Mammary epithelial cell (primary cell): ENCODE measurements around the gene KIF26B.

ENCODE experiments used
- EZH2 ChIP-seq: IDR thresholded peaks from 2 replicates; pipeline ENCODE4 v1.6.1; 2012; ENCODE audit warnings: low read length, inconsistent platforms, borderline replicate concordance
- TF ChIP-seq, protein P1 (sequence below), 2 donors: IDR thresholded peaks in 1 of 2; conservative IDR thresholded peaks in 1 of 2; 2 replicates each; pipeline ENCODE4 v1.5.1; 2011 to 2012; ENCODE audit warnings: inconsistent platforms in 2 of 2, low read length in 2 of 2, mild to moderate bottlenecking in 2 of 2, control low read depth in 1 of 2, low read depth in 1 of 2; ENCODE audit not compliant: insufficient read depth in 1 of 2; ENCODE audit errors: extremely low read depth in 1 of 2

DNA sequence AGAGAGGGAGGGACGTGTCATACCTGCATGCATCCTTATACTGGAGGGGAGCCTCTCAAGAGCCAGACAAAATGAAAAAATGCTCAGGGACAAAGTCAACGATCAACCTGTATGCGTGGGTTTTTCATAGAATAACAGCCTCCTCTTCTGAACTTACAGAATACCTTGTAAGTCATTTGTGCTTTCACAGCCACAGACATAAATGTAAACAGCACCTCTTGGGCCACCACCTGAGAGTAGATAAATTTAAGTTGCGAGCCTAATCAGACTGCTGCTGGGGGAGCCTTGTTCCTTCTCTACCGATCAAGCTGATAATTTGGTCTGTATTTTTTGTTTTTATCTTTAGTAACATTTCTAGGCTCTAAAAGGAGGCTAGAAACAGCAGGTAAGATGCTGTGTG, 223.1 kb downstream of the KIF26B start:
- TF ChIP-seq, protein P1, sequence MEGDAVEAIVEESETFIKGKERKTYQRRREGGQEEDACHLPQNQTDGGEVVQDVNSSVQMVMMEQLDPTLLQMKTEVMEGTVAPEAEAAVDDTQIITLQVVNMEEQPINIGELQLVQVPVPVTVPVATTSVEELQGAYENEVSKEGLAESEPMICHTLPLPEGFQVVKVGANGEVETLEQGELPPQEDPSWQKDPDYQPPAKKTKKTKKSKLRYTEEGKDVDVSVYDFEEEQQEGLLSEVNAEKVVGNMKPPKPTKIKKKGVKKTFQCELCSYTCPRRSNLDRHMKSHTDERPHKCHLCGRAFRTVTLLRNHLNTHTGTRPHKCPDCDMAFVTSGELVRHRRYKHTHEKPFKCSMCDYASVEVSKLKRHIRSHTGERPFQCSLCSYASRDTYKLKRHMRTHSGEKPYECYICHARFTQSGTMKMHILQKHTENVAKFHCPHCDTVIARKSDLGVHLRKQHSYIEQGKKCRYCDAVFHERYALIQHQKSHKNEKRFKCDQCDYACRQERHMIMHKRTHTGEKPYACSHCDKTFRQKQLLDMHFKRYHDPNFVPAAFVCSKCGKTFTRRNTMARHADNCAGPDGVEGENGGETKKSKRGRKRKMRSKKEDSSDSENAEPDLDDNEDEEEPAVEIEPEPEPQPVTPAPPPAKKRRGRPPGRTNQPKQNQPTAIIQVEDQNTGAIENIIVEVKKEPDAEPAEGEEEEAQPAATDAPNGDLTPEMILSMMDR (conservative IDR thresholded peaks at IDR 0.05 in 1 of 2, IDR thresholded peaks at IDR 0.05 in 1 of 2; ENCODE audit: extremely low read depth in 1 of 2, insufficient read depth in 1 of 2, low read depth in 1 of 2, low read length in 2 of 2) = no peak
- no peak for TF ChIP-seq EZH2
